Measurements from ENCODE around the gene PSRC1.

Gene PSRC1

GRCh38 chr1:109272021-109272799, 10.7 kb downstream of the PSRC1 start:
- no peak for DNase-seq (ENCODE audit: low read depth)

GRCh38 chr1:109271458-109271857, 11.5 kb downstream of the PSRC1 start:
- no peak for DNase-seq (ENCODE audit: low read depth)

- no peak for DNase-seq (ENCODE audit: low read depth)
Measured at GRCh38 chr1:109270623-109271317, 12.2 kb downstream of the PSRC1 start.

GRCh38 chr1:109269981-109270622, 12.8 kb downstream of the PSRC1 start:
- no peak for DNase-seq (ENCODE audit: low read depth)

GRCh38 chr1:109269212-109269980, 13.5 kb downstream of the PSRC1 start:
- no peak for DNase-seq (ENCODE audit: low read depth)

- DNase-seq (ENCODE audit: low read depth), result no peak
Measured at GRCh38 chr1:109268431-109269211, 14.3 kb downstream of the PSRC1 start.

- DNase-seq (ENCODE audit: low read depth), result no peak
Measured at GRCh38 chr1:109267743-109268300, 15.1 kb downstream of the PSRC1 start.

GRCh38 chr1:109266965-109267364, 16.0 kb downstream of the PSRC1 start:
- DNase-seq (ENCODE audit: low read depth), result no peak

GRCh38 chr1:109265741-109266330, 17.1 kb downstream of the PSRC1 start:
- no peak for DNase-seq (ENCODE audit: low read depth)

GRCh38 chr1:109265016-109265415, 17.9 kb downstream of the PSRC1 start:
- DNase-seq (ENCODE audit: low read depth), result no peak

GRCh38 chr1:109264379-109264755, 18.6 kb downstream of the PSRC1 start:
- DNase-seq (ENCODE audit: low read depth), result no peak

GRCh38 chr1:109263597-109264378, 19.2 kb downstream of the PSRC1 start:
- DNase-seq (ENCODE audit: low read depth), result no peak

GRCh38 chr1:109263234-109263596, 19.7 kb downstream of the PSRC1 start:
- DNase-seq (ENCODE audit: low read depth), result no peak

- DNase-seq (ENCODE audit: low read depth), result no peak
Measured at GRCh38 chr1:109262231-109263055, 20.5 kb downstream of the PSRC1 start.

GRCh38 chr1:109261578-109261977, 21.4 kb downstream of the PSRC1 start:
- DNase-seq (ENCODE audit: low read depth), result no peak

- DNase-seq (ENCODE audit: low read depth), result no peak
Measured at GRCh38 chr1:109261006-109261405, 21.9 kb downstream of the PSRC1 start.

GRCh38 chr1:109259674-109260557, 23.0 kb downstream of the PSRC1 start:
- DNase-seq (ENCODE audit: low read depth), result no peak
